DOHH2 (cell line): Measurements from ENCODE around the gene CHST3.

Experiments
- H3F3A ChIP-seq: fragments of 200-600 bp; sonication (generic), shearing (Covaris generic); 2 replicates; pipeline ENCODE4 v1.6.0; 2016; ENCODE audit warnings: antibody characterized with exemption, mild to moderate bottlenecking; ENCODE audit not compliant: control insufficient read depth, insufficient read depth
- H3K27ac ChIP-seq: fragments of 200-600 bp; sonication (generic); 2 replicates; pipeline ENCODE4 v1.5.1; 2014; ENCODE audit warnings: low read depth, mild to moderate bottlenecking, low read length, moderate library complexity
- H3K27me3 ChIP-seq: fragments of 200-600 bp; sonication (generic); 2 replicates; pipeline ENCODE4 v1.6.1; 2014; ENCODE audit warnings: mild to moderate bottlenecking, low read length, mixed read lengths; ENCODE audit not compliant: control insufficient read depth
- H3K36me3 ChIP-seq: fragments of 200-600 bp; sonication (generic); 2 replicates; pipeline ENCODE4 v1.6.1; 2014; ENCODE audit warnings: mild to moderate bottlenecking, low read length, moderate library complexity, mixed read lengths; ENCODE audit not compliant: control insufficient read depth
- H3K4me1 ChIP-seq: fragments of 200-600 bp; sonication (generic); 2 replicates; pipeline ENCODE4 v1.6.1; 2014; ENCODE audit warnings: mild to moderate bottlenecking, low read length, mixed read lengths; ENCODE audit not compliant: control insufficient read depth
- H3K4me2 ChIP-seq: fragments of 200-600 bp; sonication (generic); 2 replicates; pipeline ENCODE4 v1.6.0; 2014; ENCODE audit warnings: mild to moderate bottlenecking, low read length, moderate library complexity
- H3K4me3 ChIP-seq: fragments of 200-600 bp; sonication (generic); 2 replicates; pipeline ENCODE4 v1.5.1; 2014; ENCODE audit warnings: mild to moderate bottlenecking, low read length, mixed read lengths
- H3K79me2 ChIP-seq: fragments of 200-600 bp; sonication (generic); 2 replicates; pipeline ENCODE4 v1.6.1; 2014; ENCODE audit warnings: mild to moderate bottlenecking, low read length, mixed read lengths; ENCODE audit not compliant: control insufficient read depth
- H3K9me2 ChIP-seq: fragments of 200-600 bp; sonication (generic); replicated peaks from 2 replicates; pipeline ENCODE4 v1.6.1; 2014; ENCODE audit warnings: mild to moderate bottlenecking, low read length, mixed read lengths; ENCODE audit not compliant: control insufficient read depth
- H3K9me3 ChIP-seq: fragments of 200-600 bp; sonication (generic); 2 replicates; pipeline ENCODE4 v1.6.1; 2014; ENCODE audit warnings: antibody characterized with exemption, low read length, mixed read lengths; ENCODE audit not compliant: control insufficient read depth, insufficient read depth
- H4K20me1 ChIP-seq: fragments of 200-600 bp; sonication (generic); 2 replicates; pipeline ENCODE4 v1.6.0; 2014; ENCODE audit warnings: low read depth, mild to moderate bottlenecking, antibody characterized with exemption, low read length, moderate library complexity; ENCODE audit not compliant: control insufficient read depth, insufficient read depth
- CTCF ChIP-seq: fragments of 200-600 bp; sonication (generic); IDR thresholded peaks from one replicate; pipeline ENCODE4 v1.5.1; 2014; ENCODE audit warnings: antibody characterized with exemption, mild to moderate bottlenecking, low read depth, low read length; ENCODE audit not compliant: poor library complexity, severe bottlenecking
- EZH2phosphoT487 ChIP-seq: fragments of 200-600 bp; sonication (generic); IDR thresholded peaks from 2 replicates; pipeline ENCODE4 v1.6.1; 2017; ENCODE audit warnings: borderline replicate concordance, mild to moderate bottlenecking, antibody characterized with exemption, low read length, moderate library complexity, mixed read lengths

The CHST3 gene

DNA sequence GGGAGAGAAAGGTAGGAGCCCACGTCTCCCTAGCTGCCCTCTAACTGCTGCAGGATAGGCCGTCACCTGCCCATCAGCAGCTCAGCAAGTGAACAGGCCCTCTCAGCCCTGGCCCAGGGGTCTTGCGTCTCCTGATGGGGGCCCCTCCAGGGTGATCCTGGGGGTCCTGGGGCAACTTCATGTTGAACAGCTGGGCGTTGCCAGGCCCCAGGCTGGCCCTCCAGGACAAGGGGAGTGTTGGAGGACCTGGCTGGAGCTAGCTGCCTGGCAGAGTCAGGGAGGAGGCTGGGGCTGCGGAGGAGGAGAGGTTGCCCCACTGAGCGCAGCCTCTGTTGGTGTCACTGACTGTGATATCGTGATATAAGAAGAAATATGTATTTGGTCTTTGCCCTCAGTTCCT lies 89.5 kb downstream of the CHST3 start:
- Histone ChIP-seq H3K4me3 (no peak overlapping the region), H3K4me2 (no peak overlapping the region), H3K27me3 (peaks cover 13% of the 10 kb centered on the region), H3K79me2 (no peaks in the 10 kb centered on the region), H3K36me3 (no peaks in the 10 kb centered on the region), H3K9me2 (no peaks in the 10 kb centered on the region), H3F3A (no peaks in the 10 kb centered on the region), H3K4me1 (no peaks in the 10 kb centered on the region), H3K27ac (no peak overlapping the region), H4K20me1 (no peaks in the 10 kb centered on the region), H3K9me3 (no peaks in the 10 kb centered on the region)
- TF ChIP-seq EZH2phosphoT487 (no peak), CTCF (no peak)

DNA sequence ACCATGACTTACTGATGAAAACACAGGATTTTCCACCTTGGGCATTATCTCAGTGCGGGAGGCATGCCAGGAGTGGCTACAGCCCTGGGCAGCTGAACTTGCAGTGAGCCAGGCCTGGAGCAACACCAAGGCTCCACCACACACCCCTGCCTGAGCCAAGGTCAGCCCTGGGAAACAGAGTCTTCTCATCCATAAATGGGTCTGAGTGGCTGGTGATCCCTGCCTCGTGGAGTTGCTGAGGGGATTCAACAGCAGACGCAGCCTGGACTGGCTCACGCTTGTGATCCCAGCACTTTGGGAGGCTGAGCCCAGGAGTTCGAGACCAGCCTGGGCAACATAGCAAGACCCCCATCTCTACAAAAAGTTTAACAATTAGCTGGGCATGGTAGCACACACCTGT lies 91.9 kb downstream of the CHST3 start:
- Histone ChIP-seq H3K4me2 (no peak overlapping the region), H3K4me1 (no peaks in the 10 kb centered on the region), H3K27me3 (peaks cover 29% of the 10 kb centered on the region), H4K20me1 (no peaks in the 10 kb centered on the region), H3K9me2 (no peaks in the 10 kb centered on the region), H3K36me3 (no peaks in the 10 kb centered on the region), H3K4me3 (no peak overlapping the region), H3K27ac (no peak overlapping the region), H3K9me3 (no peaks in the 10 kb centered on the region), H3K79me2 (no peaks in the 10 kb centered on the region), H3F3A (no peaks in the 10 kb centered on the region)
- TF ChIP-seq EZH2phosphoT487 (no peak), CTCF (no peak)

DNA sequence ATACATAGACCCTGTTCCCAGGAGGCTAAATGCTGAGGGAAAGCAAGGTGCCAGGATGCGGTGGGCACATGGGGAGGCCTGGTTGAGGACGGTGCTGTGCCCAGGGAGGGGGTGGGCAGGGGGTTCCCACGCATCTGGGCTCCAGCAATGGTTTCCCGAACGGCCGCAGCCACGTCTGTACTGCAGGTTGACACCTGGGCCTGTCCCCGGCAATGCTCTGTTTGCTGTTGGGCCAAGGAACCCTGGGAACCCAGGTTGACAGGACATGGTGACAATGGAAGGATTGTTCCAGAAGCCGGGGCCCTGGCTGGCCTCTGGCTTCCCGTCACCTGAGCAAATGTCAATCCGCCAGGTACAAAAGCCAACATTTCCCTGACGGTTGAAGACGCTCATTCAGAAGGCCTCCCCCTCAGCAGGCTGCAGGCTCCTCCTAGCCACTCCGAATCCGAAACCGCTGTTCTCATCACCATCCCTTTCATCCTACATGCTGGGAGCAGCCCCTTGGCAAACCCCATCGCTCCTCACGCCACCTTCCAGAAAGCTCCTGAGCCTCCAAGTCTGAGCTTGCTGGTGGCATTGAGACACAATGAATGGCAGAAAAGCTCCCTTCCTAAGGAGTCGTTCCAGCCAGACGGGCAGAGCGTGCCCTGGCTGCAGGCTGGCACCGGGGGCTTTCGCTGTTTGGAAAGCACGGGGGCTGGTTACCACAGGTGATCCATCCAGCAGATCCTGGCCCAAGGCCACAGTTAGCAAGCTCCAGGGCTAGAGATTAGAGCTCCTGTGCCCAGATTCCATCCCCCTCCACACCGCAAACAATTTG lies 92.9 kb downstream of the CHST3 start:
- Histone ChIP-seq H4K20me1 (no peaks in the 10 kb centered on the region; the same call in 1 of the 2 replicates), H3K9me2 (no peaks in the 10 kb centered on the region), H3K4me2 (no peak overlapping the region), H3K4me3 (no peak overlapping the region), H3K79me2 (no peaks in the 10 kb centered on the region), H3K27ac (no peak overlapping the region), H3K36me3 (no peaks in the 10 kb centered on the region), H3F3A (no peaks in the 10 kb centered on the region), H3K9me3 (no peaks in the 10 kb centered on the region), H3K27me3 (peaks cover 29% of the 10 kb centered on the region), H3K4me1 (no peaks in the 10 kb centered on the region)
- TF ChIP-seq CTCF: no peak
- TF ChIP-seq EZH2phosphoT487: no peak
